HG03066 (cell line): Measurements from ENCODE around the gene TSPYL2.
A peak's percentile ranks its signal among the peaks of the same experiment; 100 is the strongest.

Experiments used
- ATAC-seq: cut with Tn5 transposase; IDR thresholded peaks from one replicate; pipeline ENCODE4 v1.9.1; 2021; ENCODE audit warnings: low read depth; ENCODE audit not compliant: unreplicated experiment

The TSPYL2 gene

DNA sequence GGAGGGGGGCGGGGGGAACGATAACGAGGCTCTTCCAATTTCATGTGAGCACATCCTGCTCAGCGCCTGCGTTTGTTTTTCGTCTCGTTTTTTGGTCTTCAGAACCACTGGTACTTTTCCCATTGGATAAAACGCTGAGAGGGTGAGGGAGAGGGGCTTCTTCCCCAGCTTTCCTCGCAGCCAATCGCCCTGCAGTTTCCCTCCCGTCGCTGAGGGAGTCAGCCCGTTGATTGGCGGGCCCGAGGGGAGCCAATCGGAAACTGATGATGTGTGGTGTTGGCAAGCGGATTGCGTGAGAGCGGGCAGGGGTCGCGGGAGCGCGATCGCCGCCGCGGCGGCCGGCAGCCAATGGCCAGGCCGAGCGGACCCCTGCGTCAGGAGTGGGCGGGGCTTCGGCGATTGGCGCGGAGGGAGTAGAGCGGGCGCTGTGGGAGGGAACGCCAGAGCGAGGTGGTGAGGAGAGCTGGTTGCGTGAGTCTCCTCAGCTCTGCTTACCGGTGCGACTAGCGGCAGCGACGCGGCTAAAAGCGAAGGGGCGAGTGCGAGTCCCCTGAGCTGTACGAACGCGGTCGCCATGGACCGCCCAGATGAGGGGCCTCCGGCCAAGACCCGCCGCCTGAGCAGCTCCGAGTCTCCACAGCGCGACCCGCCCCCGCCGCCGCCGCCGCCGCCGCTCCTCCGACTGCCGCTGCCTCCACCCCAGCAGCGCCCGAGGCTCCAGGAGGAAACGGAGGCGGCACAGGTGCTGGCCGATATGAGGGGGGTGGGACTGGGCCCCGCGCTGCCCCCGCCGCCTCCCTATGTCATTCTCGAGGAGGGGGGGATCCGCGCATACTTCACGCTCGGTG is at the start of gene TSPYL2:
TSS of gene TSPYL2 (plus strand) at position 443 of the 848 bp plus-strand sequence. CDS start at position 575, 132 bp downstream.
- ATAC-seq, result peak; percentile 90

DNA sequence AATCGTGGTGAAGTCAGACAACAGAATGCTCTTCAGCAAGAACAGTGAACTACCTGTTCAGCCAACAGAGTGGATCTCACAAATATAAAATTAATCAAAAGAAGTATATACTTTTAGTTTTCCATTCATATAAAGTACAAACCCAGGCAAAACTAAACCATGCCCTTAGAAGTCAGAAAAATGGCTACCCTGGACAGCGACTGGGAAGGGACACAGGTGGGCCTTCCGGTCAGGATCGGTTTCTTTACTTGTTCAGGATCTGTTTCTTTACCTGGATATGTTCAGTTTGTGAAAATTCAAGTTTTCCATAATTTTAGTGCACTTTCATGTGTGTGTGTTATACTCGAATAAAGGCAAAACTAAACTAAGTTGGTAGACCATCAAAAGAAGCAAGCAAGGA is 46.0 kb upstream of the TSPYL2 start:
- no peak for ATAC-seq

DNA sequence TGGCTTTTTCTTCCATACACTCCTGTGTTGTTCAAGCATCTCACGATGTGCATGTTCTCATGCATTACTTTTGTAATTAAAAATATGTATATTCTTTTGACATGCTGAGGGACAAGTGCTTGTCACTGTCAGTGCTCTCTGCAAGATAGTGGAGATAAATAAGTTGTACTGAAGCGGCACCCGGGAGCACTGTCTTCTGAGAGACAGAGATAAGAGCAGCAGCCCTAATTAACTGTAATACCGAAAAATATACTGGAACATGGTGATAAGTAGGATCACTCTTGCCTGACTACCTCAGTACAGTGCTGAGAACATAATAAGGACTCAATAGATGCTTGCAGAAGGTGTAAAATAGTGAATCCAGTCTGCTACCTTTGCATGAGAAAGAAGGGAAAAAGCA is 42.9 kb upstream of the TSPYL2 start:
- ATAC-seq, result no peak

DNA sequence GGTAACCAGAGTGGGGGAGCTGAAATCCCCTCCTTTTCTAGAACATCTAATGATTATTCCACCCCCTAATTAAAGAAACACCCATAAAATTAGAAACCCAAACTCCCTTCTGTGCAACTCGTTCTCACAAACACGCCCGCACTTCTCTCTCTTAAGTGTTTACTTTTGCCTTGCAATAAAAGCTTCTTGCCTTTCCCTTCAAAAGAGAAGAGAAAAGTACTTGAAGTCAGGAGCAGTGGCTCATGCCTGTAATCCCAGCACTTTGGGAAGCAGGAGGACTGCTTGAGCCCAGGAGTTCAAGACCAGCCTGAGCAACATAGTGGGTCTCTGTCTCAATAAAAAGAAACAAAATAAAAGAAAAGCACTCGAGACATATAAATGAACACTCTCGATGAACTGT is 37.2 kb upstream of the TSPYL2 start:
- no peak for ATAC-seq

DNA sequence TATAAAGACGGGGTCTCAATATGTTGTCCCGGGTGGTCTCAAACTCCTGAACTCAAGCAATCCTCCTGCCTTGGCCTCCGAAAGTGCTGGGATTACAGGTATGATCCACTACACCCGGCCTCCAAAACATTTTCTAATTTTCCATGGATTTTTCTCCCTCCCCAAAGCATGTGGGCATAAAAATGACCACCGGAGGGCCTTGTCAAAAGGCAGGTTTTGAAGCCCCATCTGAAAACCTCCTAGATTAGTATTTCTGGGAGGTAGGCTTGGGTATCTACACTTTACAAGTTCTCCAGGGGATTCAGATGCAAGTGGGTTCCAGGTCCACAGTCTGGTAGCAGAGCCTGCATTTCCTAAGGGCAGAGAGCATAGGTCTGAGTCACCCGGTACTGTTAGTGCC is 34.9 kb upstream of the TSPYL2 start:
- ATAC-seq, result no peak

GRCh38 chrX:53048169-53049126 is 33.7 kb upstream of the TSPYL2 start, which contains the start of gene GPR173:
Gene GPR173, plus strand, starts transcription at chrX:53048789. Its CDS starts 27,833 bp downstream, at chrX:53076622.
- ATAC-seq, result no peak

GRCh38 chrX:53049127-53049517 is 33.0 kb upstream of the TSPYL2 start:
- no peak for ATAC-seq

- ATAC-seq, result no peak
These were observed 31.3 kb upstream of the TSPYL2 start for GRCh38 chrX:53050841-53051240.

DNA sequence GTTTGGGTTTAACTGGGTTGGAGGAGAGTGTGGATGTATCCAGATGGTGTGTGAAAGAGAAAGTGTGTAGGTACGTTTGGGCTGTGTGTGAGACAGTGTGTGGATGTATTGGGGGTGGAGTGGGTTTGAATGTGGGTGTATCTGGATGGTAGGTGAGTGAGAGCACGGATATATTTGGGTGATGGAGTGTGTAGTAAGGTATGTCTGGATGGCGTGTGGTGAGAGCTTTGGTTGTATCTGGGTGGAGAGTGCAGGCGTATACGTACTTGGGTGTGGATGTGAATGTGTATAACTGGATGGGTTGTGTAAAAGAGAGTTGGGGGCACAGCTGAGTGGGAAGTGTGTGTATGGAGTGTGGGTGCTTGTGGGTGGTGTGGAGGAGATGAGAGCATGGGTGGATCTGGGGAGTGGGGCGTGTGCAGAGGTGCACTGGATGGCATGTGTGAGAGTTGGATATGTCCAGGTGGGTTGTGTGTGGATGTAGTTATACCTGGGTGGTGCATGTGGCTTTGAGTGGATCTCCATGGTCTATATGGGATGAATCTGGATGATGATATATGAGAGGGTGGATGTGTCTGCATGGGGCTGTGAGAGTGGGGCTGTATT is 26.8 kb upstream of the TSPYL2 start:
- no peak for ATAC-seq

DNA sequence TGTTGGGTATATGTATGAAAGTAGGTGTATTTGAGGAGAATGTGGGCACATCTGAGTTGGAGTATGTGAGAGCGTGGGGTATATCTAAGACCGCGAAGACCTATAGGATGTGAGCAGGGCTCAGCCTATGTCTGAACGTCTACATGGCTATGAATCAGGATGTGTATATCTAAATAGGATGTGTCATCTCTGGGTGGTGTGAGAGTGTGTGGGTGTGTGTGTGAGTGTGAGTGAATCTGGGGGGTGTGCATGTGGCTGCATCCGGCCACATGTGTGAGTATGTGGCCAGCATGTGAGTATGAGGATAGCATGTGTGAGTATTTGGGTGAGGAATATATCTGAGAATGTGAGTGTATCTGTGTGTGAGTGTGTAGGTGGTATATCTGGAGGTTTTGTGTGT is 25.9 kb upstream of the TSPYL2 start:
- ATAC-seq, result no peak

GRCh38 chrX:53065104-53065503 is 17.1 kb upstream of the TSPYL2 start:
- no peak for ATAC-seq

GRCh38 chrX:53071064-53071463 is 11.1 kb upstream of the TSPYL2 start:
- ATAC-seq, result no peak

GRCh38 chrX:53071604-53072417 is 10.4 kb upstream of the TSPYL2 start:
- ATAC-seq, result peak; percentile 88

- ATAC-seq, result peak; percentile 39
These were observed 9.6 kb upstream of the TSPYL2 start for GRCh38 chrX:53072418-53073114.

DNA sequence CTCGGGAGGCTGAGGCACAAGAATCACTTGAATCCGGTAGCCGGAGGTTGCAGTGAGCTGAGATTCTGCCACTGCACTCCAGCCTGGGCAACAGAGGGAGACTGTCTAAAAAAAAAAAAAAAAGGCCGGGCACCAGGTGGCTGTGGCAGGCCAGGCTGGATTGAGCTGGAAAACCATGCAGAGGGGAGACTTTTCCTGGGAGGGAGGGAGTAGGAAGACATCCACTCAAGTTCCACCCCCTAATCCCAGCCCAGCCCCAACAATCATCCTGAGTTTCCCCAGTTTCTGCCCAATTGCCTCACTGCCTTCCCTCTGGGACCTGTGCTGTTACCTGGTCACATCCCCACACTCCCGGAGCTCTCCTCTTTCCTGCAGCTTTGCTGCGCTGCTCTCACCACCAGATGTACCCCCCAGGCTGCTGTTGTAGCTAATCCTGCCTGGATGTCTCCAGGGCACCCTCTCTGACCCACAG is 9.0 kb upstream of the TSPYL2 start:
- ATAC-seq, result no peak

- no peak for ATAC-seq
These were observed 7.2 kb upstream of the TSPYL2 start for GRCh38 chrX:53075011-53075410.

GRCh38 chrX:53076671-53077070 is 5.5 kb upstream of the TSPYL2 start:
- no peak for ATAC-seq

- no peak for ATAC-seq
These were observed 4.7 kb upstream of the TSPYL2 start for GRCh38 chrX:53077207-53078197.
